HepG2 (cell line): Measurements from ENCODE around the gene NELFCD. TPM values are rescaled to one million over a fixed set of nuclear protein-coding genes. Genes with fewer than 3 reads are reported as not detected.

Experiments used
- ATM ChIP-seq: fragments of 450-650 bp; IDR thresholded peaks from 2 replicates; pipeline ENCODE4 v1.7.1; 2017; ENCODE audit warnings: mild to moderate bottlenecking, borderline replicate concordance
- EEA1 ChIP-seq: sonication (generic); formaldehyde crosslinking; IDR thresholded peaks from 2 replicates; pipeline ENCODE4 v1.5.1; 2020; ENCODE audit warnings: mild to moderate bottlenecking, missing genetic modification reagents, borderline replicate concordance
- ELF4 ChIP-seq: sonication (generic); formaldehyde crosslinking; IDR thresholded peaks from 2 replicates; pipeline ENCODE4 v1.5.0; 2020; ENCODE audit warnings: missing genetic modification reagents, mild to moderate bottlenecking, moderate library complexity, borderline replicate concordance
- EZH2 ChIP-seq: conservative IDR thresholded peaks from 2 replicates; pipeline ENCODE4 v1.6.1; 2012; ENCODE audit warnings: mild to moderate bottlenecking, low read depth, low read length, moderate library complexity
- KDM5A ChIP-seq: fragments of 200-600 bp; sonication (generic); IDR thresholded peaks from 2 replicates; pipeline ENCODE4 v1.7.0; 2018; ENCODE audit warnings: antibody characterized with exemption, mild to moderate bottlenecking, low read length, borderline replicate concordance
- PAF1 ChIP-seq: IDR thresholded peaks from 2 replicates; pipeline ENCODE4 v1.6.1; 2016; ENCODE audit warnings: missing genetic modification reagents, missing compliant biosample characterization
- SP5 ChIP-seq: IDR thresholded peaks from 2 replicates; pipeline ENCODE4 v1.6.1; 2016; ENCODE audit warnings: low read depth, borderline replicate concordance
- TOPORS ChIP-seq: sonication (generic); formaldehyde crosslinking; IDR thresholded peaks from 2 replicates; pipeline ENCODE4 v1.8.0; 2023; ENCODE audit warnings: mild to moderate bottlenecking, missing genetic modification reagents
- YY1 ChIP-seq: IDR thresholded peaks from 2 replicates; pipeline ENCODE4 v1.6.1; 2011; ENCODE audit warnings: low read length, low read depth, moderate library complexity, mild to moderate bottlenecking; ENCODE audit not compliant: insufficient read depth, insufficient replicate concordance
- ZNF296 ChIP-seq: sonication (generic); formaldehyde crosslinking; conservative IDR thresholded peaks from 2 replicates; pipeline ENCODE4 v1.5.0; 2020; ENCODE audit warnings: mild to moderate bottlenecking, missing genetic modification reagents
- ZNF354B ChIP-seq: sonication (generic); formaldehyde crosslinking; IDR thresholded peaks from 2 replicates; pipeline ENCODE4 v1.8.0; 2022; ENCODE audit warnings: mild to moderate bottlenecking, missing genetic modification reagents
- ZNF382 ChIP-seq: sonication (generic); formaldehyde crosslinking; IDR thresholded peaks from 2 replicates; pipeline ENCODE4 v1.5.0; 2020; ENCODE audit warnings: missing genetic modification reagents, mild to moderate bottlenecking, borderline replicate concordance
- ZNF44 ChIP-seq: sonication (generic); formaldehyde crosslinking; IDR thresholded peaks from 2 replicates; pipeline ENCODE4 v1.5.1; 2020; ENCODE audit warnings: mild to moderate bottlenecking, missing genetic modification reagents
- ZNF446 ChIP-seq: sonication (generic); formaldehyde crosslinking; IDR thresholded peaks from 2 replicates; pipeline ENCODE4 v1.5.0; 2020; ENCODE audit warnings: mild to moderate bottlenecking, missing genetic modification reagents
- ZNF530 ChIP-seq: sonication (generic); formaldehyde crosslinking; IDR thresholded peaks from 2 replicates; pipeline ENCODE4 v1.5.0; 2020; ENCODE audit warnings: low read depth, mild to moderate bottlenecking, missing genetic modification reagents
- ZSCAN29 ChIP-seq: sonication (generic); formaldehyde crosslinking; conservative IDR thresholded peaks from 2 replicates; pipeline ENCODE4 v1.4.0; 2020; ENCODE audit warnings: mild to moderate bottlenecking, missing genetic modification reagents
- polyA plus RNA-seq, 8 experiments: library from polyadenylated mRNA; depleted of rRNA in 3 of 8; stranded (reverse) in 7 of 8; unstranded in 1 of 8; fragments of >200 nt; fragmentation: Illumina TruSeq in 4 of 8; extraction: Trizol in 4 of 8; gene quantifications; 2 replicates each; pipeline versions ENCODE4 v1.2.1 to v1.2.3, GENCODE V29; 2011 to 2016; ENCODE audit warnings: low read depth in 4 of 8, missing spikeins in 1 of 8, mixed read lengths in 1 of 8; ENCODE audit not compliant: insufficient read depth in 1 of 8
- total RNA-seq, 5 experiments: library from RNA; depleted of rRNA; stranded (reverse); fragments of >200 nt; fragmentation: Illumina TruSeq; extraction: Trizol; gene quantifications; 2 replicates each; pipeline ENCODE4 v1.2.3, GENCODE V29; 2016; ENCODE audit warnings: low read depth in 1 of 5
- TF ChIP-seq, protein P1 (sequence below): sonication (generic); formaldehyde crosslinking; IDR thresholded peaks from 2 replicates; pipeline ENCODE4 v1.5.1; 2020; ENCODE audit warnings: mild to moderate bottlenecking, missing genetic modification reagents, borderline replicate concordance
- TF ChIP-seq, protein P2 (sequence below): sonication (generic); formaldehyde crosslinking; IDR thresholded peaks from 2 replicates; pipeline ENCODE4 v1.4.0; 2020; ENCODE audit warnings: mild to moderate bottlenecking, missing genetic modification reagents
- TF ChIP-seq, protein P3 (sequence below): sonication (generic); formaldehyde crosslinking; IDR thresholded peaks from 2 replicates; pipeline ENCODE4 v1.4.0; 2020; ENCODE audit warnings: missing genetic modification reagents
- TF ChIP-seq, protein P4 (sequence below): IDR thresholded peaks from 2 replicates; pipeline ENCODE4 v1.6.1; 2016; ENCODE audit warnings: missing genetic modification reagents, missing compliant biosample characterization

Gene NELFCD
- total and polyA plus RNA-seq, 2 of the 13 experiments (the other 11 are each of a cell fraction or from before 2014, with no cell fraction given): 159 to 203 TPM

DNA sequence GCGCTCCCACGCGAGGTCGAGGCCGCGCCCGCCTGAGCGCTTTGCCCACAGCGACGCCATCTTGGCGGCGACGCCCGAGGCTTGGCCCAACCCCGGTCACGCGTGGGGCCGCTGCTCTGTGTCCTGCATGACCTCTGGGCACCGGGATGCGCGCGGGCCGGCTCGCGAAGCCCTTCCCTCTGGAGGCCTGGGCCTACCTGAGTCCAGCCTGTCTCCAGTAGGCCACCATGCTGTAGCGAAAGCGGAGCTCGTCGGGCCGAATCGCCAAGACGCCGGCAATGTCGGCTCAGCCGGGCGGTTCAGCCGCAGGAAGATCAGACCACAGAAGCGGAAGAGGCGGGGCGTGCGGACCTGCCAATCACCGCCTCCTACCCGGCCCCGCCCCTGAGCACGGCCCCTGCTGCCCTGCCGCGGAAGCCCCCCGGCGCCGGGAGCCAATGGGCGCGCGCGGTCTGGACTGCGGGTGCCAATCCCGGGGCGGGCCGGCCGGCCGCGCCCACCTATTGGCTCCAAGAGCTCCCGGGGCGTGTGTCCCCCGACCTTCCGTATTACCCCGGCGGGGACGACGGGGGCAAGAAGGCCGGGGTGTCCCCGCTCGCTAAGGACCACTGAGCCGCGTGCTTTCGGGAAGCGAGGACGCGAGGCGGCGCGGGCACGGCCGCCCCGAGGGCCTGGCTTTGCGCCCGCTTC lies 51.1 kb downstream of the NELFCD start, which contains the start of gene ATP5F1E (continued):
- TF ChIP-seq SP5 (CRISPR knock-in tag) (peak; percentile 93), ELF4 (CRISPR knock-in tag) (peak; percentile 96), ZNF296 (CRISPR knock-in tag) (peak; percentile 89), ZNF382 (CRISPR knock-in tag) (no peak), PAF1 (CRISPR knock-in tag) (no peak), ZNF446 (CRISPR knock-in tag) (peak; percentile 96), KDM5A (peak; percentile 86), EZH2 (no peak), ATM (no peak), YY1 (peak; percentile 87), ZSCAN29 (CRISPR knock-in tag) (peak; percentile 73; the same call in 1 of the 2 replicates), TOPORS (CRISPR knock-in tag) (peak; percentile 91), ZNF44 (CRISPR knock-in tag) (no peak), ZNF354B (CRISPR knock-in tag) (no peak; the same call in 1 of the 2 replicates), ZNF530 (CRISPR knock-in tag) (peak; percentile 83), EEA1 (CRISPR knock-in tag) (peak; percentile 94)
- TF ChIP-seq, protein P1, sequence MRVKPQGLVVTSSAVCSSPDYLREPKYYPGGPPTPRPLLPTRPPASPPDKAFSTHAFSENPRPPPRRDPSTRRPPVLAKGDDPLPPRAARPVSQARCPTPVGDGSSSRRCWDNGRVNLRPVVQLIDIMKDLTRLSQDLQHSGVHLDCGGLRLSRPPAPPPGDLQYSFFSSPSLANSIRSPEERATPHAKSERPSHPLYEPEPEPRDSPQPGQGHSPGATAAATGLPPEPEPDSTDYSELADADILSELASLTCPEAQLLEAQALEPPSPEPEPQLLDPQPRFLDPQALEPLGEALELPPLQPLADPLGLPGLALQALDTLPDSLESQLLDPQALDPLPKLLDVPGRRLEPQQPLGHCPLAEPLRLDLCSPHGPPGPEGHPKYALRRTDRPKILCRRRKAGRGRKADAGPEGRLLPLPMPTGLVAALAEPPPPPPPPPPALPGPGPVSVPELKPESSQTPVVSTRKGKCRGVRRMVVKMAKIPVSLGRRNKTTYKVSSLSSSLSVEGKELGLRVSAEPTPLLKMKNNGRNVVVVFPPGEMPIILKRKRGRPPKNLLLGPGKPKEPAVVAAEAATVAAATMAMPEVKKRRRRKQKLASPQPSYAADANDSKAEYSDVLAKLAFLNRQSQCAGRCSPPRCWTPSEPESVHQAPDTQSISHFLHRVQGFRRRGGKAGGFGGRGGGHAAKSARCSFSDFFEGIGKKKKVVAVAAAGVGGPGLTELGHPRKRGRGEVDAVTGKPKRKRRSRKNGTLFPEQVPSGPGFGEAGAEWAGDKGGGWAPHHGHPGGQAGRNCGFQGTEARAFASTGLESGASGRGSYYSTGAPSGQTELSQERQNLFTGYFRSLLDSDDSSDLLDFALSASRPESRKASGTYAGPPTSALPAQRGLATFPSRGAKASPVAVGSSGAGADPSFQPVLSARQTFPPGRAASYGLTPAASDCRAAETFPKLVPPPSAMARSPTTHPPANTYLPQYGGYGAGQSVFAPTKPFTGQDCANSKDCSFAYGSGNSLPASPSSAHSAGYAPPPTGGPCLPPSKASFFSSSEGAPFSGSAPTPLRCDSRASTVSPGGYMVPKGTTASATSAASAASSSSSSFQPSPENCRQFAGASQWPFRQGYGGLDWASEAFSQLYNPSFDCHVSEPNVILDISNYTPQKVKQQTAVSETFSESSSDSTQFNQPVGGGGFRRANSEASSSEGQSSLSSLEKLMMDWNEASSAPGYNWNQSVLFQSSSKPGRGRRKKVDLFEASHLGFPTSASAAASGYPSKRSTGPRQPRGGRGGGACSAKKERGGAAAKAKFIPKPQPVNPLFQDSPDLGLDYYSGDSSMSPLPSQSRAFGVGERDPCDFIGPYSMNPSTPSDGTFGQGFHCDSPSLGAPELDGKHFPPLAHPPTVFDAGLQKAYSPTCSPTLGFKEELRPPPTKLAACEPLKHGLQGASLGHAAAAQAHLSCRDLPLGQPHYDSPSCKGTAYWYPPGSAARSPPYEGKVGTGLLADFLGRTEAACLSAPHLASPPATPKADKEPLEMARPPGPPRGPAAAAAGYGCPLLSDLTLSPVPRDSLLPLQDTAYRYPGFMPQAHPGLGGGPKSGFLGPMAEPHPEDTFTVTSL (CRISPR knock-in tag): peak; percentile 67
- TF ChIP-seq, protein P2, sequence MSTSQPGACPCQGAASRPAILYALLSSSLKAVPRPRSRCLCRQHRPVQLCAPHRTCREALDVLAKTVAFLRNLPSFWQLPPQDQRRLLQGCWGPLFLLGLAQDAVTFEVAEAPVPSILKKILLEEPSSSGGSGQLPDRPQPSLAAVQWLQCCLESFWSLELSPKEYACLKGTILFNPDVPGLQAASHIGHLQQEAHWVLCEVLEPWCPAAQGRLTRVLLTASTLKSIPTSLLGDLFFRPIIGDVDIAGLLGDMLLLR (CRISPR knock-in tag): peak; percentile 97
- TF ChIP-seq, protein P3, sequence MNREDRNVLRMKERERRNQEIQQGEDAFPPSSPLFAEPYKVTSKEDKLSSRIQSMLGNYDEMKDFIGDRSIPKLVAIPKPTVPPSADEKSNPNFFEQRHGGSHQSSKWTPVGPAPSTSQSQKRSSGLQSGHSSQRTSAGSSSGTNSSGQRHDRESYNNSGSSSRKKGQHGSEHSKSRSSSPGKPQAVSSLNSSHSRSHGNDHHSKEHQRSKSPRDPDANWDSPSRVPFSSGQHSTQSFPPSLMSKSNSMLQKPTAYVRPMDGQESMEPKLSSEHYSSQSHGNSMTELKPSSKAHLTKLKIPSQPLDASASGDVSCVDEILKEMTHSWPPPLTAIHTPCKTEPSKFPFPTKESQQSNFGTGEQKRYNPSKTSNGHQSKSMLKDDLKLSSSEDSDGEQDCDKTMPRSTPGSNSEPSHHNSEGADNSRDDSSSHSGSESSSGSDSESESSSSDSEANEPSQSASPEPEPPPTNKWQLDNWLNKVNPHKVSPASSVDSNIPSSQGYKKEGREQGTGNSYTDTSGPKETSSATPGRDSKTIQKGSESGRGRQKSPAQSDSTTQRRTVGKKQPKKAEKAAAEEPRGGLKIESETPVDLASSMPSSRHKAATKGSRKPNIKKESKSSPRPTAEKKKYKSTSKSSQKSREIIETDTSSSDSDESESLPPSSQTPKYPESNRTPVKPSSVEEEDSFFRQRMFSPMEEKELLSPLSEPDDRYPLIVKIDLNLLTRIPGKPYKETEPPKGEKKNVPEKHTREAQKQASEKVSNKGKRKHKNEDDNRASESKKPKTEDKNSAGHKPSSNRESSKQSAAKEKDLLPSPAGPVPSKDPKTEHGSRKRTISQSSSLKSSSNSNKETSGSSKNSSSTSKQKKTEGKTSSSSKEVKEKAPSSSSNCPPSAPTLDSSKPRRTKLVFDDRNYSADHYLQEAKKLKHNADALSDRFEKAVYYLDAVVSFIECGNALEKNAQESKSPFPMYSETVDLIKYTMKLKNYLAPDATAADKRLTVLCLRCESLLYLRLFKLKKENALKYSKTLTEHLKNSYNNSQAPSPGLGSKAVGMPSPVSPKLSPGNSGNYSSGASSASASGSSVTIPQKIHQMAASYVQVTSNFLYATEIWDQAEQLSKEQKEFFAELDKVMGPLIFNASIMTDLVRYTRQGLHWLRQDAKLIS (CRISPR knock-in tag): peak; percentile 86; the same call in 1 of the 2 replicates
- TF ChIP-seq, protein P4, sequence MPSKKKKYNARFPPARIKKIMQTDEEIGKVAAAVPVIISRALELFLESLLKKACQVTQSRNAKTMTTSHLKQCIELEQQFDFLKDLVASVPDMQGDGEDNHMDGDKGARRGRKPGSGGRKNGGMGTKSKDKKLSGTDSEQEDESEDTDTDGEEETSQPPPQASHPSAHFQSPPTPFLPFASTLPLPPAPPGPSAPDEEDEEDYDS (CRISPR knock-in tag): peak; percentile 92
